ENCODE data around the gene E4F1. TPM values are rescaled to one million over a fixed set of nuclear protein-coding genes. Genes with fewer than 3 reads are reported as not detected.
A peak's percentile ranks its signal among the peaks of the same experiment; 100 is the strongest.

Gene E4F1
- total and polyA plus RNA-seq, 2 of the 13 experiments (the other 11 are each of a cell fraction or from before 2014, with no cell fraction given), result 13.8 to 19.5 TPM

GRCh38 chr16:2250652-2251295 lies 27.4 kb downstream of the E4F1 start (continued):
- TF ChIP-seq ZNF407 (CRISPR knock-in tag; IDR thresholded peaks at IDR 0.05; ENCODE audit: not compliant biosample characterization), result no peak
- TF ChIP-seq ZNF136 (CRISPR knock-in tag; IDR thresholded peaks at IDR 0.05; ENCODE audit: low read depth), result no peak
- 0 out of 2 replicates have a peak, but pooled peaks have one; percentile 5 for TF ChIP-seq ZNF550 (CRISPR knock-in tag; IDR thresholded peaks at IDR 0.05; ENCODE audit: borderline replicate concordance)
- TF ChIP-seq NR2F1 (CRISPR knock-in tag; IDR thresholded peaks at IDR 0.05), result peak in 1 of 2 experiments; percentile 31; a peak in 1 of 4 replicates
- peak; percentile 18; the same call in 1 of the 2 replicates for TF ChIP-seq CEBPG (CRISPR knock-in tag; IDR thresholded peaks at IDR 0.05)
- no peak for TF ChIP-seq ZNF317 (CRISPR knock-in tag; IDR thresholded peaks at IDR 0.05)
- TF ChIP-seq NFKBIZ (CRISPR knock-in tag; IDR thresholded peaks at IDR 0.05), result no peak
- TF ChIP-seq ZNF34 (CRISPR knock-in tag; IDR thresholded peaks at IDR 0.05; ENCODE audit: borderline replicate concordance), result peak; percentile 7; the same call in 1 of the 2 replicates
- TF ChIP-seq MYC (CRISPR knock-in tag; IDR thresholded peaks at IDR 0.05; ENCODE audit: borderline replicate concordance), result peak; percentile 26; the same call in 1 of the 2 replicates
- 0 out of 2 replicates have a peak, but pooled peaks have one; percentile 20 for TF ChIP-seq NCOA2 (CRISPR knock-in tag; IDR thresholded peaks at IDR 0.05)
- TF ChIP-seq CREB3 (CRISPR knock-in tag; IDR thresholded peaks at IDR 0.05), result 0 out of 2 replicates have a peak, but pooled peaks have one; percentile 15
- 0 out of 2 replicates have a peak, but pooled peaks have one; percentile 3 for TF ChIP-seq KDM2A (CRISPR knock-in tag; IDR thresholded peaks at IDR 0.05; ENCODE audit: borderline replicate concordance, low read depth)
- 0 out of 4 replicates have a peak, but pooled peaks of 1 of the 2 experiments have one; percentile 28 for TF ChIP-seq ATF4 (CRISPR knock-in tag; IDR thresholded peaks at IDR 0.05)
